H1 (cell line): ENCODE results near the gene FBXO11. TPM values are rescaled to one million over a fixed set of nuclear protein-coding genes. Genes with fewer than 3 reads are reported as not detected.

ENCODE experiments used
- POU5F1 ChIP-seq: IDR thresholded peaks from 2 replicates; pipeline ENCODE4 v1.6.1; 2011; ENCODE audit warnings: low read depth, mild to moderate bottlenecking, low read length, moderate library complexity
- SP2 ChIP-seq: IDR thresholded peaks from 2 replicates; pipeline ENCODE4 v1.6.1; 2012; ENCODE audit warnings: mild to moderate bottlenecking, low read length, inconsistent platforms
- SP4 ChIP-seq: IDR thresholded peaks from 2 replicates; pipeline ENCODE4 v1.6.1; 2012; ENCODE audit warnings: low read length, inconsistent platforms
- TCF12 ChIP-seq: IDR thresholded peaks from 2 replicates; pipeline ENCODE4 v1.6.1; 2011; ENCODE audit warnings: low read depth, mild to moderate bottlenecking, low read length
- polyA plus RNA-seq, 7 experiments: library from polyadenylated mRNA; depleted of rRNA in 3 of 7; stranded (reverse) in 5 of 7; unstranded in 2 of 7; fragments of >200 nt in 5 of 7; fragments of 200-250 nt in 2 of 7; gene quantifications; 1 replicate in 5 of 7; 2 replicates in 1 of 7; 4 replicates in 1 of 7; pipeline versions ENCODE4 v1.2.1 to v1.2.3, GENCODE V29; 2011 to 2013; ENCODE audit warnings: missing spikeins in 2 of 7, mixed read lengths in 2 of 7
- total RNA-seq: library from RNA; stranded (reverse); fragmentation: NEBNext Ultra II Directional; extraction: Animal tissue kit (Norgen Biotek cat#: 25700); gene quantifications from 2 replicates; pipeline ENCODE4 v1.2.1, GENCODE V29; 2021
- TF ChIP-seq, protein P1 (sequence below): fragments of 300-600 bp; sonication (generic); IDR thresholded peaks from 2 replicates; pipeline ENCODE4 v1.7.1; 2012; ENCODE audit warnings: low read length, moderate library complexity, mild to moderate bottlenecking, inconsistent platforms; ENCODE audit not compliant: insufficient replicate concordance
- TF ChIP-seq, protein P2 (sequence below): IDR thresholded peaks from 2 replicates; pipeline ENCODE4 v1.6.1; 2011; ENCODE audit warnings: low read length, improper control_type of control experiment

Gene FBXO11
- total and polyA plus RNA-seq, 2 of the 8 experiments (the other 6 are each of a cell fraction or from before 2014, with no cell fraction given): 21.7 to 57.3 TPM

GRCh38 chr2:47803770-47804169, 102.5 kb downstream of the FBXO11 start (continued):
- TF ChIP-seq, protein P1, sequence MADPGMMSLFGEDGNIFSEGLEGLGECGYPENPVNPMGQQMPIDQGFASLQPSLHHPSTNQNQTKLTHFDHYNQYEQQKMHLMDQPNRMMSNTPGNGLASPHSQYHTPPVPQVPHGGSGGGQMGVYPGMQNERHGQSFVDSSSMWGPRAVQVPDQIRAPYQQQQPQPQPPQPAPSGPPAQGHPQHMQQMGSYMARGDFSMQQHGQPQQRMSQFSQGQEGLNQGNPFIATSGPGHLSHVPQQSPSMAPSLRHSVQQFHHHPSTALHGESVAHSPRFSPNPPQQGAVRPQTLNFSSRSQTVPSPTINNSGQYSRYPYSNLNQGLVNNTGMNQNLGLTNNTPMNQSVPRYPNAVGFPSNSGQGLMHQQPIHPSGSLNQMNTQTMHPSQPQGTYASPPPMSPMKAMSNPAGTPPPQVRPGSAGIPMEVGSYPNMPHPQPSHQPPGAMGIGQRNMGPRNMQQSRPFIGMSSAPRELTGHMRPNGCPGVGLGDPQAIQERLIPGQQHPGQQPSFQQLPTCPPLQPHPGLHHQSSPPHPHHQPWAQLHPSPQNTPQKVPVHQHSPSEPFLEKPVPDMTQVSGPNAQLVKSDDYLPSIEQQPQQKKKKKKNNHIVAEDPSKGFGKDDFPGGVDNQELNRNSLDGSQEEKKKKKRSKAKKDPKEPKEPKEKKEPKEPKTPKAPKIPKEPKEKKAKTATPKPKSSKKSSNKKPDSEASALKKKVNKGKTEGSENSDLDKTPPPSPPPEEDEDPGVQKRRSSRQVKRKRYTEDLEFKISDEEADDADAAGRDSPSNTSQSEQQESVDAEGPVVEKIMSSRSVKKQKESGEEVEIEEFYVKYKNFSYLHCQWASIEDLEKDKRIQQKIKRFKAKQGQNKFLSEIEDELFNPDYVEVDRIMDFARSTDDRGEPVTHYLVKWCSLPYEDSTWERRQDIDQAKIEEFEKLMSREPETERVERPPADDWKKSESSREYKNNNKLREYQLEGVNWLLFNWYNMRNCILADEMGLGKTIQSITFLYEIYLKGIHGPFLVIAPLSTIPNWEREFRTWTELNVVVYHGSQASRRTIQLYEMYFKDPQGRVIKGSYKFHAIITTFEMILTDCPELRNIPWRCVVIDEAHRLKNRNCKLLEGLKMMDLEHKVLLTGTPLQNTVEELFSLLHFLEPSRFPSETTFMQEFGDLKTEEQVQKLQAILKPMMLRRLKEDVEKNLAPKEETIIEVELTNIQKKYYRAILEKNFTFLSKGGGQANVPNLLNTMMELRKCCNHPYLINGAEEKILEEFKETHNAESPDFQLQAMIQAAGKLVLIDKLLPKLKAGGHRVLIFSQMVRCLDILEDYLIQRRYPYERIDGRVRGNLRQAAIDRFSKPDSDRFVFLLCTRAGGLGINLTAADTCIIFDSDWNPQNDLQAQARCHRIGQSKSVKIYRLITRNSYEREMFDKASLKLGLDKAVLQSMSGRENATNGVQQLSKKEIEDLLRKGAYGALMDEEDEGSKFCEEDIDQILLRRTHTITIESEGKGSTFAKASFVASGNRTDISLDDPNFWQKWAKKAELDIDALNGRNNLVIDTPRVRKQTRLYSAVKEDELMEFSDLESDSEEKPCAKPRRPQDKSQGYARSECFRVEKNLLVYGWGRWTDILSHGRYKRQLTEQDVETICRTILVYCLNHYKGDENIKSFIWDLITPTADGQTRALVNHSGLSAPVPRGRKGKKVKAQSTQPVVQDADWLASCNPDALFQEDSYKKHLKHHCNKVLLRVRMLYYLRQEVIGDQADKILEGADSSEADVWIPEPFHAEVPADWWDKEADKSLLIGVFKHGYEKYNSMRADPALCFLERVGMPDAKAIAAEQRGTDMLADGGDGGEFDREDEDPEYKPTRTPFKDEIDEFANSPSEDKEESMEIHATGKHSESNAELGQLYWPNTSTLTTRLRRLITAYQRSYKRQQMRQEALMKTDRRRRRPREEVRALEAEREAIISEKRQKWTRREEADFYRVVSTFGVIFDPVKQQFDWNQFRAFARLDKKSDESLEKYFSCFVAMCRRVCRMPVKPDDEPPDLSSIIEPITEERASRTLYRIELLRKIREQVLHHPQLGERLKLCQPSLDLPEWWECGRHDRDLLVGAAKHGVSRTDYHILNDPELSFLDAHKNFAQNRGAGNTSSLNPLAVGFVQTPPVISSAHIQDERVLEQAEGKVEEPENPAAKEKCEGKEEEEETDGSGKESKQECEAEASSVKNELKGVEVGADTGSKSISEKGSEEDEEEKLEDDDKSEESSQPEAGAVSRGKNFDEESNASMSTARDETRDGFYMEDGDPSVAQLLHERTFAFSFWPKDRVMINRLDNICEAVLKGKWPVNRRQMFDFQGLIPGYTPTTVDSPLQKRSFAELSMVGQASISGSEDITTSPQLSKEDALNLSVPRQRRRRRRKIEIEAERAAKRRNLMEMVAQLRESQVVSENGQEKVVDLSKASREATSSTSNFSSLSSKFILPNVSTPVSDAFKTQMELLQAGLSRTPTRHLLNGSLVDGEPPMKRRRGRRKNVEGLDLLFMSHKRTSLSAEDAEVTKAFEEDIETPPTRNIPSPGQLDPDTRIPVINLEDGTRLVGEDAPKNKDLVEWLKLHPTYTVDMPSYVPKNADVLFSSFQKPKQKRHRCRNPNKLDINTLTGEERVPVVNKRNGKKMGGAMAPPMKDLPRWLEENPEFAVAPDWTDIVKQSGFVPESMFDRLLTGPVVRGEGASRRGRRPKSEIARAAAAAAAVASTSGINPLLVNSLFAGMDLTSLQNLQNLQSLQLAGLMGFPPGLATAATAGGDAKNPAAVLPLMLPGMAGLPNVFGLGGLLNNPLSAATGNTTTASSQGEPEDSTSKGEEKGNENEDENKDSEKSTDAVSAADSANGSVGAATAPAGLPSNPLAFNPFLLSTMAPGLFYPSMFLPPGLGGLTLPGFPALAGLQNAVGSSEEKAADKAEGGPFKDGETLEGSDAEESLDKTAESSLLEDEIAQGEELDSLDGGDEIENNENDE: no peak
- TF ChIP-seq TCF12 (no peak), SP2 (no peak), POU5F1 (no peak), SP4 (no peak)
- TF ChIP-seq, protein P2, sequence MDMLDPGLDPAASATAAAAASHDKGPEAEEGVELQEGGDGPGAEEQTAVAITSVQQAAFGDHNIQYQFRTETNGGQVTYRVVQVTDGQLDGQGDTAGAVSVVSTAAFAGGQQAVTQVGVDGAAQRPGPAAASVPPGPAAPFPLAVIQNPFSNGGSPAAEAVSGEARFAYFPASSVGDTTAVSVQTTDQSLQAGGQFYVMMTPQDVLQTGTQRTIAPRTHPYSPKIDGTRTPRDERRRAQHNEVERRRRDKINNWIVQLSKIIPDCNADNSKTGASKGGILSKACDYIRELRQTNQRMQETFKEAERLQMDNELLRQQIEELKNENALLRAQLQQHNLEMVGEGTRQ: no peak
